Raji (cell line): ENCODE results near the gene DPM1.

ENCODE experiments used
- POLR2A ChIP-seq: IDR thresholded peaks from 2 replicates; pipeline ENCODE4 v1.6.1; 2011; ENCODE audit warnings: low read depth, low read length, control low read depth; ENCODE audit not compliant: insufficient read depth

Gene DPM1

DNA sequence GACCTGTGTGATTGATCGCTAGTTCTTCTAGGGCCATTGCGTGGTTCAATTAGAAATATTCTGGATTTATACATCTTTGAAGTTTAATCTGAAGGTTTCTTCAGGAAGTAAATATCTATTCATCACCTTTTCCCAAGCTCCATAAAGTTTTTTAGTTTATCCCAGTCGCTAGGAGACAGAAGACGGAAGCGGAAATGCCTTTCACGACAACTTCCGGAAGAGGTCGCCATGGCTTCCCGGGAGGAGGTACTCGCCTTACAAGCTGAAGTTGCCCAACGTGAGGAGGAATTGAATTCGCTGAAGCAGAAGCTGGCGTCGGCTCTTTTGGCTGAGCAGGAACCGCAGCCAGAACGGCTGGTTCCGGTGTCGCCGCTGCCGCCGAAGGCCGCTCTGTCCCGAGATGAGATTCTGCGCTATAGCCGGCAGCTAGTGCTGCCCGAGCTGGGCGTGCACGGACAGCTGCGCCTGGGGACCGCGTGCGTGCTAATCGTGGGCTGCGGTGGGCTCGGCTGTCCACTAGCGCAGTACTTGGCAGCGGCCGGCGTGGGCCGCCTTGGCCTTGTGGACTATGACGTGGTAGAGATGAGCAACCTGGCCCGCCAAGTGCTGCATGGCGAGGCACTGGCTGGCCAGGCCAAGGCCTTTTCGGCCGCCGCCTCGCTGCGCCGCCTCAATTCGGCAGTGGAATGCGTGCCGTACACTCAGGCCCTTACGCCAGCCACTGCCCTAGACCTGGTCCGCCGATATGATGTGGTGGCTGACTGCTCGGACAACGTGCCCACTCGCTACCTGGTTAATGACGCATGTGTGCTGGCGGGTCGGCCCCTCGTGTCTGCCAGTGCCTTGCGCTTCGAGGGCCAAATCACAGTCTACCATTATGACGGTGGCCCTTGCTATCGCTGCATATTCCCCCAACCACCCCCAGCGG lies 547 bp upstream of the DPM1 start, which contains the start of gene MOCS3:
Gene MOCS3 (plus strand): TSS at position 204 of the 928 bp plus-strand sequence. CDS start 25 bp downstream, at position 229.
- TF ChIP-seq POLR2A = no peak; the same call in 1 of the 2 replicates

DNA sequence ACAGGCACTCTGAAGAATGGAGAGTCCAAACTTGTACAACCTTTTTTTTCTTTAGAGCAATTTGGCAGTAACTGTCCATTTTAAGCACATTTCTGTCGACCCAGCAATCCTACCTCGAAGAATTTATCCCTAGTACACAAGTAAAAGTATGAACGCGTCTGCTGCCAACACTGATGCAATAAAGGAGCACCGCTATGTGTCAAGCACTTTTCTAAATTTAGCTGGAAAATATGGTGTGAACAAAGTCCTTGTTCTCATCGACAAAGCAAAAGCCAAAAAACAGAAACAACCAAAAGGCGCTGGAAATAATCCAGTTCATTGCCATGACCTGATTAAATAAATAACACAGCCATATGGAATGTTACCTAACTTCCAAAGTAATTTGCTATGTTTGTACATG lies 1.1 kb downstream of the DPM1 start:
- TF ChIP-seq POLR2A = no peak

GRCh38 chr20:50953821-50954220 lies 4.5 kb downstream of the DPM1 start:
- no peak for TF ChIP-seq POLR2A

- TF ChIP-seq POLR2A = no peak
These were observed 5.1 kb downstream of the DPM1 start for GRCh38 chr20:50953196-50953595.

- TF ChIP-seq POLR2A = no peak
These were observed 10.1 kb downstream of the DPM1 start for GRCh38 chr20:50948132-50948785.

- TF ChIP-seq POLR2A = no peak
These were observed 15.3 kb downstream of the DPM1 start for GRCh38 chr20:50943069-50943468.

DNA sequence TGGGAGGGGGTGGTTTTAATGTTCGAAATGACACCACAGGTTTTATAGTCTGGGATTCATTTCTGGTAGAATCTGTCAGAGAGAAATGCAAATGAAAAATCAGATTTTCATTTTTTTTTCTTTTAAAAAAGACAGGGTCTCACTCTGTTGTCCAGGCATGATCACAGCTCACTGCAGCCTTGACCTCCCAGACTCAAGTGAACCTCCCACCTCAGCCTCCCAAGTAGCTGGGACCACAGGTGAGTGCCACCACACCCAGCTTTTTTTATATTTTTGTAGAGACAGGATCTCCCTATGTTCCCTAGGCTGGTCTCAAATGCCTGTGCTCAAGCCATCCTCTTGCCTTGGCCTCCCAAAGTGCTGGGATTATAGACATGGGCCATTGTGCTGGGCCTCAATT lies 24.7 kb downstream of the DPM1 start:
- no peak for TF ChIP-seq POLR2A

DNA sequence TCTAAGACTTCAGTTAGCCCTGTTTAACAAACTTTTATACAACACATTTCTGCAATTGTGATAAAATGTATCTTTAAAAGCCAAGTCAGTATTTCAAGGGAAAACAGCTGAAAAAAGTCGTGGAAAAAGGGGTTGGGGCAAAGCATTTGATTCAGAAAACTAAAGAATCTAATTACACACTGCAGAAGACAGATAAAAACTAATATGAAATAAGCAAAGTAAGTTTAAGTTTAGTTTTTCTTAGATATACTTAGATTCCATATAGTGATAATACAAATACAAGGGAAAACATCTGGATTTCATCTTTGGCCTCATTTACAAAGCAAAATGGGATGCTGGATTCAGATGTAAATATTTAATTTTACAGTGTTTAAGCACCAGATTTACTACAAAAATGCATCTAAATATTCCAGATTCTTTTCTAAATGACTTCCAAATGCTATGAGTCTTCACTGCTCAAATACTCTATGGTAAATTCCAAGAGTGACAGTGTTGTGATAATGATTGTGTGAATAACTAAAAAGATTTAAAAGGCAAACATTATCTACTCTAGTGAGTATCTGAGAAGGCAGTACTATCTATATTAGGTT lies 25.5 kb downstream of the DPM1 start:
- no peak for TF ChIP-seq POLR2A

GRCh38 chr20:50932016-50932485 lies 26.3 kb downstream of the DPM1 start:
- no peak for TF ChIP-seq POLR2A

- peak; percentile 48 for TF ChIP-seq POLR2A
These were observed 26.9 kb downstream of the DPM1 start, which contains the start of gene ADNP for GRCh38 chr20:50931306-50932015. ADNP (minus strand) TSS chr20:50931437; CDS start chr20:50903996, 27,441 bp downstream.

DNA sequence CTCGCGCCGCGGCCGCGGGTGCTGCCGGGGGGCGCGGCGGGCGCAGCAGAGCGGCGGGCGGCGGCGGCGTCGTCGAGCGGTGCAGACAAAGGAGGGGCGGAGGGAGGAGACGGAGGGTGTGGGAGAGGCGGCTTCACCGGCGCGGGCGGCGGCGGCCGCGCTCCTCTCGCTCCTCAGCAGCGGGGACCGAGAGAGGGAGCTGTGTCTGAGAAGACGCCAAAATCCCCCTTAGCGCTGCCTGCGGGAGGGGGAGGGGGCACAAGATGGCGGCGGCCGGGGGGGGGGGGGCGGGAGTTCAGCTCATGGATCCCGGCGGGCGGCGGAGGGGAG lies 27.4 kb downstream of the DPM1 start:
- peak; percentile 45; the same call in 1 of the 2 replicates for TF ChIP-seq POLR2A

DNA sequence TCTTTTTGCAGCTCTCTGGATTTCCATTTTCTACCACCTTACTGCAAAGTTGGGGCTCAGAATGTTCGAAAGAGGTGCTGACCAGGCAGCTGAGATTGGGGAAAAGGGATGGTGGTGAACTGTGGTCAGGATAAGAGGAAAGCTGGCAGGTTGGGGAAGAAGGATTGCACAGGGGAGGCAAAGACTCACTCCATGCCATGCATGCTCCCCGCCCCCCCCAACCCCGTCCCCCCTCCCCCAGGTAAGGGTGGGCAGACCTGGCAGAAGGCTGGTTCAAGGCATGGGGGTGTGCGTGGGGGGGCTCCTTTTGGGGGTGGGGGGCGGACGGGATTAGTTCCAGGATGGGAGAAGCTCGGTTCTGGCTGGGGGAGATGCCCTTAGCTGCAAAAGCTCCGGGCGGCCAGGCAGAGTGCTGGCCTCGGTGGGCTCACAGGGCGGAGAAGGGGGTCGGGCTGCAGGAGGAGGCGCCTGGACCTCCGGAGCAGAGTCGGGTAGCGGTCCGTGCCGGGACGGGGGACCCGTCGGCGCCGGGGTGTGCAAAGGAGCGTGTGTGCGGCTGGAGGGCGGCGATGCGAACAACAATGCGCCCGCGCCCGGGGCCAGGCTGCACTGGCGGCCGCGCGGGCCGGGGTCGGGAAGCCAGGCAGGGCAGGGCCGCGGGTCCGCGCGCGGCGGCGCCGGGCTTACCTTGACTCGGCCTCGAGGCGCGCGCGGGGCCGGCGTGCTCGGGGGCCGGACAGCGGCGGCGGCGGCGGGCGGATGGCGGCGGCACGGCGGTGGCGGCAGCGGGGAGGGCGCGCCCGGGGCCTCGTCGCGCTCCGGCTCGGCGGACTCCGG lies 28.0 kb downstream of the DPM1 start:
- peak; percentile 51 for TF ChIP-seq POLR2A

GRCh38 chr20:50929299-50930138 lies 28.8 kb downstream of the DPM1 start:
- 0 out of 2 replicates have a peak, but pooled peaks have one; percentile 30 for TF ChIP-seq POLR2A
